Peyer's patch (tissue), 4 donors: ENCODE results near the gene MT2A. TPM values are rescaled to one million over a fixed set of nuclear protein-coding genes. Genes with fewer than 3 reads are reported as not detected.

ENCODE experiments used
- DNase-seq, 3 donors: peaks; one replicate each; pipeline ENCODE4 v3.0.0-alpha.2; 2017 to 2019
- H3K27ac ChIP-seq, 4 donors: fragments of 200-600 bp; sonication (generic); one replicate each; pipeline ENCODE4 v1.5.1; 2016 to 2019
- H3K27me3 ChIP-seq, 2 donors: fragments of 200-600 bp; sonication (generic); one replicate each; pipeline ENCODE4 v1.5.1; 2019
- H3K36me3 ChIP-seq, 3 donors: fragments of 200-600 bp; sonication (generic); one replicate each; pipeline ENCODE4 v1.5.1; 2016 to 2019
- H3K4me1 ChIP-seq, 4 donors: fragments of 200-600 bp; sonication (generic); one replicate each; pipeline ENCODE4 v1.5.1; 2016 to 2019
- H3K4me3 ChIP-seq, 4 donors: fragments of 200-600 bp; sonication (generic); 1 replicate in 3 of 4; 2 replicates in 1 of 4; pipeline ENCODE4 v1.5.1; 2016 to 2019; ENCODE audit warnings: mild to moderate bottlenecking in 1 of 4
- H3K9me3 ChIP-seq, 4 donors: fragments of 200-600 bp; sonication (generic); one replicate each; pipeline ENCODE4 v1.5.1; 2016 to 2019; ENCODE audit warnings: mild to moderate bottlenecking in 1 of 4
- CTCF ChIP-seq, 6 experiments: fragments of 450-650 bp in 4 of 6; fragments of 200-600 bp in 2 of 6; sonication (generic) in 1 of 6; IDR thresholded peaks; one replicate each; pipeline ENCODE4 v1.5.1; 2017 to 2019; ENCODE audit warnings: antibody characterized with exemption in 6 of 6, mild to moderate bottlenecking in 3 of 6, moderate library complexity in 1 of 6
- POLR2A ChIP-seq, 2 donors: fragments of 450-650 bp; IDR thresholded peaks; one replicate each; pipeline ENCODE4 v1.5.1; 2017; ENCODE audit warnings: antibody characterized with exemption in 2 of 2, mild to moderate bottlenecking in 2 of 2, moderate library complexity in 2 of 2
- total RNA-seq, 4 donors: library from RNA; depleted of rRNA; stranded (reverse); fragments of >200 nt; gene quantifications; one replicate each; pipeline ENCODE4 v1.1.0, GENCODE V29; 2016

The MT2A gene
- total RNA-seq, 4 donors from 2014 or later: 33.2 to 1,072 (median 216) TPM

GRCh38 chr16:56569971-56570370 lies 38.4 kb upstream of the MT2A start:
- Histone ChIP-seq H3K27me3 (no peaks in the 10 kb centered on the region), H3K4me3 (no peak overlapping the region), H3K9me3 (no peaks in the 10 kb centered on the region), H3K27ac (no peak overlapping the region), H3K4me1 (no peaks in the 10 kb centered on the region), H3K36me3 (no peaks in the 10 kb centered on the region)
- TF ChIP-seq POLR2A (IDR thresholded peaks at IDR 0.05): no peak
- no peak for TF ChIP-seq CTCF (IDR thresholded peaks at IDR 0.05)
- DNase-seq: no peak

- TF ChIP-seq POLR2A (IDR thresholded peaks at IDR 0.05) (no peak), CTCF (IDR thresholded peaks at IDR 0.05) (no peak)
- Histone ChIP-seq H3K4me3 (no peak overlapping the region), H3K27ac (no peak overlapping the region), H3K27me3 (no peaks in the 10 kb centered on the region), H3K36me3 (no peaks in the 10 kb centered on the region), H3K4me1 (no peaks in the 10 kb centered on the region), H3K9me3 (no peaks in the 10 kb centered on the region)
- DNase-seq: no peak
Measured at GRCh38 chr16:56571525-56571924, 36.9 kb upstream of the MT2A start.

- H3K4me3 ChIP-seq: no peak overlapping the region
- H3K36me3 ChIP-seq: no peaks in the 10 kb centered on the region
- H3K27ac ChIP-seq: no peak overlapping the region
- no peaks in the 10 kb centered on the region for H3K4me1 ChIP-seq
- H3K27me3 ChIP-seq: no peaks in the 10 kb centered on the region
- no peak for TF ChIP-seq CTCF (IDR thresholded peaks at IDR 0.05)
- TF ChIP-seq POLR2A (IDR thresholded peaks at IDR 0.05): no peak
- no peaks in the 10 kb centered on the region for H3K9me3 ChIP-seq
- no peak for DNase-seq
Measured at GRCh38 chr16:56574625-56575024, 33.8 kb upstream of the MT2A start.

- Histone ChIP-seq H3K27ac (no peak overlapping the region), H3K4me3 (no peak overlapping the region), H3K4me1 (no peaks in the 10 kb centered on the region), H3K27me3 (no peaks in the 10 kb centered on the region), H3K9me3 (no peaks in the 10 kb centered on the region), H3K36me3 (no peaks in the 10 kb centered on the region)
- TF ChIP-seq POLR2A (IDR thresholded peaks at IDR 0.05) (no peak), CTCF (IDR thresholded peaks at IDR 0.05) (peak; percentile 46 to 94 (median 87))
- peak; percentile 66 to 90 (median 89) for DNase-seq
Measured at GRCh38 chr16:56576585-56577299, 31.6 kb upstream of the MT2A start.

- Histone ChIP-seq H3K9me3 (no peaks in the 10 kb centered on the region), H3K36me3 (no peaks in the 10 kb centered on the region), H3K27ac (no peak overlapping the region), H3K4me1 (no peaks in the 10 kb centered on the region), H3K27me3 (no peaks in the 10 kb centered on the region), H3K4me3 (no peak overlapping the region)
- DNase-seq: no peak
- TF ChIP-seq CTCF (IDR thresholded peaks at IDR 0.05) (no peak), POLR2A (IDR thresholded peaks at IDR 0.05) (no peak)
Measured at GRCh38 chr16:56577300-56577625, 31.1 kb upstream of the MT2A start.
